Esophagus squamous epithelium (tissue), 5 donors: ENCODE data around the gene CNPY1. TPM values are rescaled to one million over a fixed set of nuclear protein-coding genes. Genes with fewer than 3 reads are reported as not detected.

Experiments
- DNase-seq: peaks from one replicate; lab custom pipeline; 2025; lab: John Stamatoyannopoulos, UW
- H3K27ac ChIP-seq, 4 donors: fragments of 200-600 bp; sonication (generic); one replicate each; pipeline ENCODE4 v1.5.1; 2016 to 2019; ENCODE audit warnings: mild to moderate bottlenecking in 1 of 4
- H3K27me3 ChIP-seq, 4 donors: fragments of 200-600 bp; sonication (generic); 1 replicate in 3 of 4; 2 replicates in 1 of 4; pipeline versions ENCODE4 v1.5.1 to v1.6.0; 2017 to 2021; ENCODE audit warnings: antibody characterized with exemption in 1 of 4
- H3K36me3 ChIP-seq, 3 donors: fragments of 200-600 bp; sonication (generic); one replicate each; pipeline ENCODE4 v1.5.1; 2016 to 2019
- H3K4me1 ChIP-seq, 3 donors: fragments of 200-600 bp; sonication (generic); one replicate each; pipeline ENCODE4 v1.5.1; 2017 to 2019
- H3K4me3 ChIP-seq, 4 donors: fragments of 200-600 bp; sonication (generic); 1 replicate in 3 of 4; 2 replicates in 1 of 4; pipeline ENCODE4 v1.5.1; 2016 to 2019; ENCODE audit warnings: mild to moderate bottlenecking in 2 of 4, moderate library complexity in 1 of 4
- H3K9me3 ChIP-seq, 3 donors: fragments of 200-600 bp; sonication (generic); one replicate each; pipeline ENCODE4 v1.5.1; 2016 to 2019
- POLR2A ChIP-seq, 4 donors: fragments of 450-650 bp; IDR thresholded peaks; one replicate each; pipeline ENCODE4 v1.6.1; 2017; ENCODE audit warnings: antibody characterized with exemption in 4 of 4, mild to moderate bottlenecking in 4 of 4, moderate library complexity in 3 of 4
- WGBS, 2 donors: methylation state at CpG; one replicate each; pipeline ENCODE4 v1.1.5; 2018; 5-methylcytosine and 5-hydroxymethylcytosine counted together
- intact Hi-C: fragments of 100-400 bp; cut with DNase I; formaldehyde crosslinking; loops from one replicate; pipeline ENCODE4 v1.15.0; 2022
- total RNA-seq, 4 donors: library from RNA; depleted of rRNA; stranded (reverse); fragments of >200 nt; gene quantifications; one replicate each; pipeline ENCODE4 v1.1.0, GENCODE V29; 2016
- TF ChIP-seq, protein P1 (sequence below), 6 experiments: fragments of 450-650 bp in 4 of 6; fragments of 200-600 bp in 2 of 6; sonication (generic) in 2 of 6; IDR thresholded peaks; one replicate each; pipeline ENCODE4 v1.5.1; 2016 to 2019; ENCODE audit warnings: antibody characterized with exemption in 6 of 6, mild to moderate bottlenecking in 4 of 6, moderate library complexity in 4 of 6
- donor health status: DM: yes; HTN: yes; CAD: no.

CNPY1 gene
- total RNA-seq, 4 donors from 2014 or later = not detected

DNA sequence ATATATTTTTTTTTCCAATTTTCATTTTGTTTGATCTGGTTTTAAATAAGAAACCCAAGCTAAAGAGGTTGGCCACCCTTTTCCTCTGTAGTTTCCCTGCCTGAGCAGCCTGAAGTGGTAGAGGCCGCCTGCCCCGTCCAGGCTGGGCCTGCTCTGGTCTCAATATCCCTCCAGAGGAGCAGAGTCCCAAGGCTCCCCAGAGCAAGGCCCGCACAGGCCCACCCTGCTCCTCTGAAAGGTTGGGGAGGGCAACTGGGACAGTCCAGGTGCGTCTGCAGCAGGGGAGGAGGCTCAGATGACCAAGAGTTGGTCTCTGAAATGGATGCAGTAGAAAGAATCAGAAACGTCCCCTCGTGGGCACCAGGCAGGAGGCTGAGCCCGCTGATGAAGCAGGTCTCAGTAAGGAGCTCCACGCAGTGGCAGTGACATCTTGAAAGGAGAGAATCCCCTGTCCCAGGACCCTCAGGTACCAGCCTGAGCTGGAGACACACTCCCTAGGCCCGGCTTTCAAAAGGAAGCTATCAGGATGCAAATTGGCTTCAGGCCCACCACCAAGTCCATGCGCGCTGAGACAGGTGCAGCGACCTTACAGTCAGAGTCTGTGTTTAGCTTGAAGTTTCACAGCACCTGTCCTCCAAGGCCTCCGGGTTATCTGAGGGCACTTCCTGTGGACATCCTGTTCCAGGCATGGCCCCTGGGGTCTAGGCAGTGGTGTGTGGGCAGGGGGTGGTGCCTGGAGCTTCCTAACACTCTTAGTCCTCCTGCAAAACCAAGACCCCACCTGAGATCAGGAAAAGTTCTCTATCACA lies 50.7 kb downstream of the CNPY1 start:
- intact Hi-C loops = no loop called here
- H3K36me3 ChIP-seq = no peaks in the 10 kb centered on the region
- no peak for DNase-seq
- WGBS, 2 donors = 59 to 71% methylated on average over 5 to 8 of the region's 13 CpGs
- no peak overlapping the region for H3K27ac ChIP-seq
- peaks cover 0 to 95% (median 0%) of the 10 kb centered on the region in 4 donors for H3K27me3 ChIP-seq
- TF ChIP-seq, protein P1, sequence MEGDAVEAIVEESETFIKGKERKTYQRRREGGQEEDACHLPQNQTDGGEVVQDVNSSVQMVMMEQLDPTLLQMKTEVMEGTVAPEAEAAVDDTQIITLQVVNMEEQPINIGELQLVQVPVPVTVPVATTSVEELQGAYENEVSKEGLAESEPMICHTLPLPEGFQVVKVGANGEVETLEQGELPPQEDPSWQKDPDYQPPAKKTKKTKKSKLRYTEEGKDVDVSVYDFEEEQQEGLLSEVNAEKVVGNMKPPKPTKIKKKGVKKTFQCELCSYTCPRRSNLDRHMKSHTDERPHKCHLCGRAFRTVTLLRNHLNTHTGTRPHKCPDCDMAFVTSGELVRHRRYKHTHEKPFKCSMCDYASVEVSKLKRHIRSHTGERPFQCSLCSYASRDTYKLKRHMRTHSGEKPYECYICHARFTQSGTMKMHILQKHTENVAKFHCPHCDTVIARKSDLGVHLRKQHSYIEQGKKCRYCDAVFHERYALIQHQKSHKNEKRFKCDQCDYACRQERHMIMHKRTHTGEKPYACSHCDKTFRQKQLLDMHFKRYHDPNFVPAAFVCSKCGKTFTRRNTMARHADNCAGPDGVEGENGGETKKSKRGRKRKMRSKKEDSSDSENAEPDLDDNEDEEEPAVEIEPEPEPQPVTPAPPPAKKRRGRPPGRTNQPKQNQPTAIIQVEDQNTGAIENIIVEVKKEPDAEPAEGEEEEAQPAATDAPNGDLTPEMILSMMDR (IDR thresholded peaks at IDR 0.05) = no peak
- TF ChIP-seq POLR2A (IDR thresholded peaks at IDR 0.05) = no peak
- peaks cover 3 to 9% (median 7%) of the 10 kb centered on the region in 3 donors for H3K4me1 ChIP-seq
- H3K4me3 ChIP-seq = no peak overlapping the region
- no peaks in the 10 kb centered on the region for H3K9me3 ChIP-seq

DNA sequence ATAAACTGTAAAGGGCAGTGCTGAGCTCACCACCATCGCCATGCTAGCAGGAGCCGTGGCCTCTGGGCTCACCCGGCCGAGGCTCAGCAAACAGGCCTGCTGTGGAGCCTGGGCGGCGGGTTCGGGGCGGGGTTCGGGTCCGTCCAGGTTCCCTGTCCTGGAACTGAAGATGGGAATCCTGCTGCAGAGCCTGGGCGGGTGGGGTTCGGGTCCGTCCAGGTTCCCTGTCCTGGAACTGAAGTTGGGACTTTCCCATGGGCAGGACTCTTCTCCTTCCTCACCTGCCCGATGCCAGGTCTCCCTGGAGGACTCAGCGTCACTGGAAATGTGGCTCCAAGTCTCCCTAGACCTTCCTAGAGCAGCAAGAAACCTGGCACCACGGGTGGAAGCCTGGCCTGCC lies 51.8 kb downstream of the CNPY1 start:
- Histone ChIP-seq H3K9me3 (no peaks in the 10 kb centered on the region), H3K27me3 (peaks cover 0 to 95% (median 0%) of the 10 kb centered on the region in 4 donors), H3K27ac (no peak overlapping the region), H3K36me3 (no peaks in the 10 kb centered on the region), H3K4me3 (no peak overlapping the region), H3K4me1 (peaks cover 8 to 18% (median 12%) of the 10 kb centered on the region in 3 donors)
- intact Hi-C loops = no loop called here
- 65 to 83% methylated on average over 4 to 7 of the region's 16 CpGs for WGBS, 2 donors
- TF ChIP-seq, protein P1 (IDR thresholded peaks at IDR 0.05) = no peak
- TF ChIP-seq POLR2A (IDR thresholded peaks at IDR 0.05) = no peak
- no peak for DNase-seq

DNA sequence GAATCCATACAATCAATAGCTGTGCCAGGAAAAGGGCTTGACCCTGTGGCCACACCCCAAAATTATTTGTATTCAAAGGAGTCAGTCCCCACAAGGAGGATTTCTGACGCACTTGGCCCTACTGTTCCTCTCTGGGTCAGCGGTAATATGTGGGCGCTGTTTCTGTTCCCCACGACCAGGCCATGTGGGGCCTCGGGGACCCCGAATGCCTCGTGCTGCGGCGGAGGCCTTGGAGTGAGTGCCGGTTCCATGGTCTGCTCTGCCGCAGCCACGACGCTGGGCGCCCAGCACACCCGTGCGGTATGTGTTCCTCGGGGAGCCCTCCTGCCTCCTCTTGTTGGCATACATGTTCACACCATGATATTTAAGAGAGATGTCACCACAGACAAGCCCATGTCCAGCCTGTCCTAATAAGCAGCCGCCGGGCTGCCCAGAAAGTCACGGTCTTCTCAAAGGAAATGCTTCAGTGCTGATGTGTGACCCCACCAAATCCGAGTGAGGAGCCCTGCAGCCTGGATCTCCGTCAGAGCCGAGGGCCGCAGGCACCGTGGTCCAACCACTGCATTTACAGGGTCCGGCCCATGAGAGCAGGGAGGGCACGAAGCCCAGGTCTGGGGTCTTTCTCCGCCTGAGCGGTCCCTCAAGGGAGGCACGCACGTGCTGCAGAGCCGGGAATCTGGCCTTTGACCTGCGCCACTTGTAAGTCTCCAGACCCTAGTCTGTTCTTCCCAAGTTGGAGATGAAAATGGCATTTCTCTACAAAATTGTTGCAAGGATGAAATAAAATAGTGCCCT lies 52.4 kb downstream of the CNPY1 start:
- intact Hi-C loops = no loop called here
- Histone ChIP-seq H3K27ac (no peak overlapping the region), H3K27me3 (peaks cover 0 to 95% (median 0%) of the 10 kb centered on the region in 4 donors), H3K36me3 (no peaks in the 10 kb centered on the region), H3K4me1 (peaks cover 8 to 18% (median 12%) of the 10 kb centered on the region in 3 donors), H3K9me3 (no peaks in the 10 kb centered on the region), H3K4me3 (no peak overlapping the region)
- WGBS, 2 donors = 56 to 90% methylated on average over 7 to 15 of the region's 33 CpGs
- DNase-seq = no peak
- TF ChIP-seq, protein P1 (IDR thresholded peaks at IDR 0.05) = no peak
- no peak for TF ChIP-seq POLR2A (IDR thresholded peaks at IDR 0.05)

DNA sequence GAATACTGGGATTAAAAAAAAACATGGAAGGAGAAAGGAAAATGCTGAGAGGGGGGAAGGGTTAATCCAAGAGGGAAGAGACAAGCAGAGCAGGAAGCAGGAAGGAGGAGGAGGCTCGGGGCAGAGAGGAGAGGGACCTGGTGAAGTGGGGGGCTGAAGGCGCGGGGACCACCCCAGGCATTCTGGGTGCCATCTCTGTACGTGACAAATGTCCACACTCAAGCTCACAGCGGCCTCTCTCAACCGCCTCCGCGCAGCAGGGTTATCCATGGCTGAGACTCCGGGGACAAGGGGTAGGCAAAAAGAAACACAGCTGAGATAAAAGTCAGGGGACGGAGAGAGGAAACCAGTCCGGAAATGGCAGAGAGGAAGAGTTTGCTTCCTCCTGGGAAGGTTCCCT lies 54.5 kb downstream of the CNPY1 start:
- Histone ChIP-seq H3K27ac (no peak overlapping the region), H3K27me3 (peaks cover 0 to 95% (median 0%) of the 10 kb centered on the region in 4 donors), H3K9me3 (no peaks in the 10 kb centered on the region), H3K4me3 (no peak overlapping the region), H3K4me1 (peaks cover 8 to 18% (median 12%) of the 10 kb centered on the region in 3 donors), H3K36me3 (no peaks in the 10 kb centered on the region)
- TF ChIP-seq POLR2A (IDR thresholded peaks at IDR 0.05) = no peak
- TF ChIP-seq, protein P1 (IDR thresholded peaks at IDR 0.05) = no peak
- WGBS, 2 donors = 69 to 79% methylated on average over 11 of the region's 11 CpGs
- intact Hi-C loops = no loop called here
- no peak for DNase-seq
